ENCODE results near the gene PRKCZ. TPM values are rescaled to one million over a fixed set of nuclear protein-coding genes. Genes with fewer than 3 reads are reported as not detected.

PRKCZ gene
- total RNA-seq, 2 experiments from 2014 or later, result 6.8 to 7.0 TPM

DNA sequence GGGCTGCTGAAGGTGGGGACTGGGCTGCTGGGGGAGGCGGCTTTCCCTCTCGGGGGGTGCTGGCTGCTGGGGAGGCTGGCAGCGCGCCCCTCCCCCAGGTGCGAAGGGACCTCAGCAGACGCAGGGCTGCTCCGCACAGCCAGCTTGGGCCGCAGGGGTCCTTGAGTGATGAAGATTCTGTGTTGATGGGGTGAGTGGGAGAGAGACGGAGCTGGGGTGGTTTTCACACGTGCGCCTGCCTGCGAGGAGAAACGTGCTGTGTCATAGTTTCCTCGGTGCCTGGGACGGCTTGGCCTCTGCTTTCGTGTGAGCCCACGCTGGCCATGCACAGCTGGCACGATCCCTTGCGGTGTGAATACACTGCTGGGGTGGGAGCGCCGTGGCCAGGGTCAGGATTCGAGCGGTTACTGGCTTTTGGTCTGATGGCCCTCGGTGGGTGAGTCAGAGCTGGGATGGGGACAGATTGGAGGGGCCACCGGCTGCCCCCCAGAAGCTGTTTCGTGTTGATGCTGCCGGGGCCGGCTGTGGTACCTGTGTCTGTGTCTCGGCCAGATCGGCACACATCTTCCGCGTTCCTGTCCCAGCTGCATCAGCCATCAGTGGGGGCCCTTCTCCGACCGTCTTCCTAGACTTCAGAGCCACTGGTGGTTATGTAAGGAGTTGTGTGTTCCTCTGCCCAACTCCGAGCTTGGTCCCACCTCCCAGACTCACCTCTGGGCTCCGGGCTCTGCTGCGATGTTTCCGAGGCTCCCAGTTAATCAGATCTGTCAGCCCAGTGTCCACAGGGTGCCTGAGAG, 24.9 kb downstream of the PRKCZ start:
- Mint-ChIP-seq H3K9me3 (peaks cover 26% of the 10 kb centered on the region), H3K4me3 (no peak overlapping the region), H3K27me3 (ENCODE audit: low read depth) (no peaks in the 10 kb centered on the region), H3K27ac (no peak overlapping the region), H3K4me1 (ENCODE audit: low read depth) (peaks cover 3% of the 10 kb centered on the region), H3K36me3 (ENCODE audit: low read depth) (peaks cover 34% of the 10 kb centered on the region)
- intact Hi-C loops (cut with micrococcal nuclease), result no loop called here
- CTCF ChIA-PET, result no interaction called here
- no peak for DNase-seq

DNA sequence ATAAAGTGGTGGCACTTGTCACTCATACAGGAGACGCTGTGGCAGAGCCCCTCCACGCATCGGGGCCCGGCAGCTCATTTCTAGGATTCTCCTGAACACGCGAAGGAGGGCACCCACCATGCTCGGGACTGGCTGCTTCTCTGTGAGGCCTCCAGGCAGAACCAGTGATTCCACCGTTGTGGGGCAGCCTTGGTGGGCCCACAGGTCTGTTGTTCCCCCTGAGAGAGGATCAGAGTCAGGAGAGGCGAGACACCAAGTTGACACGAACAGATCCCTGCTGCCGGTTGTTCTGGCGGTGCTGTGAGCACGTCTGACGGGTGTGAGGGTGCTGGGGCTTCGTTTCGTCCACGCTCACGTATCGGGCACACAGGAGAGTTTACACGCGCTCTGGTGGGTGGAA, 26.6 kb downstream of the PRKCZ start:
- DNase-seq, result no peak
- Mint-ChIP-seq H3K36me3 (ENCODE audit: low read depth) (peaks cover 34% of the 10 kb centered on the region), H3K4me1 (ENCODE audit: low read depth) (peaks cover 3% of the 10 kb centered on the region), H3K9me3 (peaks cover 26% of the 10 kb centered on the region), H3K4me3 (no peak overlapping the region), H3K27me3 (ENCODE audit: low read depth) (no peaks in the 10 kb centered on the region), H3K27ac (no peak overlapping the region)
- CTCF ChIA-PET, result no interaction called here
- intact Hi-C loops (cut with micrococcal nuclease), result no loop called here

DNA sequence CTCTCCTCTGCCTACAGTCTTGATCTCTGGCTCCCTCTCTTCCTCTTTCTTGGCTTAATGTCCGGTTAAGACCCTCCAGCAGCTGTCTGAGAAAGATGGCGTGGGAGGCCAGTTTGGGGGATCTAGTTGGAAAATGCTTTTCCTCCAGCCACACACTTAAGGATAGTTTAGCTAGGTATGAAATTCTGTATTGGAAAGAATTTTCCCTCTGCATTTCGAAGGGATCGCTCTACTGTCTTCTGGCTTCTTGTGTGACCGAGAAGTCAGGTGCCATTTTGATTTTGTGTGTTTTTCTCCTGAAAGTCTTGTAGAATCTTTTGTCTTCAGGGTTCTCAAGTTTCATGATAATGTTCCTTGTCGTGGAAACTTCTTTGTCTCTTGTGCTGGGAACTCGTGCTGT, 28.0 kb downstream of the PRKCZ start:
- Mint-ChIP-seq H3K9me3 (peaks cover 26% of the 10 kb centered on the region), H3K27ac (no peak overlapping the region), H3K4me1 (ENCODE audit: low read depth) (no peaks in the 10 kb centered on the region), H3K4me3 (no peak overlapping the region), H3K27me3 (ENCODE audit: low read depth) (no peaks in the 10 kb centered on the region), H3K36me3 (ENCODE audit: low read depth) (peaks cover 34% of the 10 kb centered on the region)
- CTCF ChIA-PET, result interaction anchor here (1.1 to 1.4 kb wide), 2 partner anchors 8 to 14 kb away, joined by 3 to 6 read pairs; no protein-coding TSS in a partner anchor
- intact Hi-C loops (cut with micrococcal nuclease), result no loop called here
- DNase-seq, result no peak

DNA sequence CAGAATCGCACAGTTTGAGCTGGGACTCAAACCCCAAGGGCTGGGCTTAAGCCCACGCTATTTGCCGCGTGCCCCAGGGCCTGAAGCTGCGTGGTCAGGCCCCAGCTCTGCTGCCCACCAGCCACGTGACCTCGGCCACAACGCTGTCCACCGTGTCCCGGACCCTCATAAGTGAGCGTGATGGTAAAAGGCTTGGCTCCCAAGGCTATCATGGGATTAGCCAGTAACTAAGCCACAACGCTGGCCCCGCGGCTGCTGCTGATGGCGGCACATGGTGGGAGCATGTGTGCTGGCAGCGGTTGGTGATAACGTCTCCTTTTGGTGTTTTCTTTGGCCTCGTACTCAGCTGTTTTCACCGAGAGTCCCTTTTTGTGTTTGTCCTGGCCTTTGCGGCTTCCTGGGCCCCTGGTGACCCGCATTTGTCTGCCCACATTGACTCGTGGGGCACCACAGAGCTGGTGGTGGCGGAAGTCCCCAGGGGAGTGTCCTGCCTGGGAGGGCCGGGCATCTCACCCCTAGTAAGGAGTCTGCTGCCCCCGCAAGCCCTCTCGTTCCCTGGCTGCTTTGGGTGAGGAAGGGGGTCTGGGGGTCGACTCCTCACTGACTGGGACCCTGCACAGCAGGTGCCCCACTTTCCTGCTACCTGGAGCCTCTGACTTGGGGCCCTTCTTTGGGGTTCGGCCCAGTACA, 29.3 kb downstream of the PRKCZ start:
- H3K4me1 Mint-ChIP-seq (ENCODE audit: low read depth), result no peaks in the 10 kb centered on the region
- H3K36me3 Mint-ChIP-seq (ENCODE audit: low read depth), result peaks cover 34% of the 10 kb centered on the region
- DNase-seq, result no peak
- no peak overlapping the region for H3K4me3 Mint-ChIP-seq
- no peak overlapping the region for H3K27ac Mint-ChIP-seq
- CTCF ChIA-PET, result no interaction called here
- intact Hi-C loops (cut with micrococcal nuclease), result no loop called here
- no peaks in the 10 kb centered on the region for H3K27me3 Mint-ChIP-seq (ENCODE audit: low read depth)
- H3K9me3 Mint-ChIP-seq, result peaks cover 26% of the 10 kb centered on the region

DNA sequence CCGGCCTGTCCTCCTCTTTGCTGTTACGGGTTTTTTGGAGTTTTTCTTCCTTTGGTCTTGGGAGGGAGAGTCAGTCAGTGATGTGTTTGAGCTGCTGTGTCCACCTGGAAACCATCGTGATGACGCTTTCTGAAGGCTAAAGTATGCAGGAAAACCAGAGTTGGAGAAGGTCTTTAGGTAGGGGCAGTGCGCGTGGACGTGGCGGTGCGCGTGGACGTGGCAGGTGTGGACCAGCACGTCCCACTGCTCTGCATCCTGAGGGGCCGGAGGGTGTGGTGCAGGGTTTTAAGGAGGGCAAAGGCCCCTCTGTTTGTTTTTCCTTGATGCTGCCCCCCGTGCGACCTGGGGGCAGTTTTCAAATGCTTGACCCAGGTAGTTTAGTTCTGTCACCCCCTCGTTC, 29.9 kb downstream of the PRKCZ start:
- intact Hi-C loops (cut with micrococcal nuclease), result no loop called here
- Mint-ChIP-seq H3K36me3 (ENCODE audit: low read depth) (peaks cover 34% of the 10 kb centered on the region), H3K27me3 (ENCODE audit: low read depth) (no peaks in the 10 kb centered on the region), H3K4me1 (ENCODE audit: low read depth) (no peaks in the 10 kb centered on the region), H3K27ac (no peak overlapping the region), H3K4me3 (no peak overlapping the region), H3K9me3 (peaks cover 26% of the 10 kb centered on the region)
- DNase-seq, result no peak
- CTCF ChIA-PET, result no interaction called here

DNA sequence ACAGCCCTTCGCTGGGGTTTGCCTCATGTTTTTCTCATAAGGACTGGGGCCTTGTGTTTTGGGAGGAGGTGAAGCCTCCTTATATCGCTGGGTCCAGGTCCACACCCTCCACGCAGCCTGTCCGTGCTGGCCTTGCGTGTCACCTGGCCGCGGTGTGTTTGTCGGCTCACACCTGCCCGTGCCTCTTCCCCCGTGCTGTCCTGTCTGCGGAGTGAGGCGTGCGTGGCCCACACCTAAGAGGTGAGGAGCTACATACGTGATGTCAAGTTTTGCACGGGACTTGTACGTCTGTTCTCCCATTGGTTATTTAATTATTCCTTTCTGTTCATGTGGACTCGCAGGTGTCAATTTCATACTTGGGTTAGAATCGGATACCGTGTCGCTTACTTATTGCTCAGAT, 30.7 kb downstream of the PRKCZ start:
- intact Hi-C loops (cut with micrococcal nuclease), result no loop called here
- H3K27ac Mint-ChIP-seq, result no peak overlapping the region

DNA sequence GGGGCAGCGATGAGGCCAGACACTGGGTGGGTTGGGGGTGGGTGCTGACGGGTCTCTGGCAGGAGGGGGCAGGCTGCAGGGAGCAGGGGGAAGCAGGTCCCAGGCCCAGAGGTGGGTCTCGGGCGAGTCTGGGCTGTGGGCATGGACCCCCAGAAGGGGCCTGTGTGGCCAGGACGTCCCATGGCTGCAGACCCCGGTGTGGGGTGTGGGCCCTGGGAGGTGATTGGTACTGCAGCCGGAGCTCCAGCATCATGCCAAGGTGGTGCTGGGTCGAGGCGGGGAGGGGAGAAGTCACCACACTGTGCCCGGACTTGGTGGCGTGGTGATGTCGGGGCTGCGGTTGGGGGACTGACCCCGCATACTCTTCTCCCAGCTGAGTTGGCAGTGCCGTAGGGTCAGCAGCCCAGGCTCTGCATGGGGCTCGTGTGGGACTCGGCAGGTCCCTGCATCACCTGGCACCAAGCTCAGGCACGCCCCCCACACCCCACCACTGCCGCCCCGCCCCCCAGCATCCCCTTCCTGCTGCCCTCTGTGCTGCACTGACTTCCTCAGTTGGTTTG, 31.2 kb downstream of the PRKCZ start:
- Mint-ChIP-seq H3K27me3 (ENCODE audit: low read depth) (no peaks in the 10 kb centered on the region), H3K27ac (no peak overlapping the region), H3K9me3 (peaks cover 26% of the 10 kb centered on the region), H3K36me3 (ENCODE audit: low read depth) (peaks cover 28% of the 10 kb centered on the region), H3K4me3 (no peak overlapping the region), H3K4me1 (ENCODE audit: low read depth) (no peaks in the 10 kb centered on the region)
- intact Hi-C loops (cut with micrococcal nuclease), result no loop called here
- CTCF ChIA-PET, result no interaction called here
- no peak for DNase-seq

More for the DNA sequence above, 30.7 kb downstream of the PRKCZ start:
- Mint-ChIP-seq H3K4me3 (no peak overlapping the region), H3K9me3 (peaks cover 26% of the 10 kb centered on the region), H3K36me3 (ENCODE audit: low read depth) (peaks cover 29% of the 10 kb centered on the region), H3K27me3 (ENCODE audit: low read depth) (no peaks in the 10 kb centered on the region), H3K4me1 (ENCODE audit: low read depth) (no peaks in the 10 kb centered on the region)
- DNase-seq, result no peak
- CTCF ChIA-PET, result no interaction called here

DNA sequence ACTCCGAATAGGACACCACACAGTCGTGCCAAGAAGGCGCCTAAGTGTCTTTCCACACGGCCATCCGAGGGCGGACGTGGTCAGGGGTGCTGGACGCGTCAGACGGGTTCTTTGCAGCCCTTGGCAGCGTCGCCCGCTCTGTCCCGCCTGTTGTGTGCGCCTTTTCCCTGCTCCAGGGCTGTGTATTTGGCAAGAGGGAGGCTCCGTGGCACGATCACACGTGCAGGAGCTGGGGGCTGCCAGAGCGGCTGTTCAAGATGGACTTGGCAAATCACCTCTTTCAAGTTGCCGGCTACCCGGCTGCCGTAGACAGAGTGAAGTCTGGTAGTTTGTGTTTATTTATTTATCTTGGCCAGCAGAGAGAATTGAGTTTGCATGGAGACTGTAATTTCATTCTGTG, 31.9 kb downstream of the PRKCZ start:
- no peak overlapping the region for H3K4me3 Mint-ChIP-seq
- no peaks in the 10 kb centered on the region for H3K27me3 Mint-ChIP-seq (ENCODE audit: low read depth)
- DNase-seq, result no peak
- H3K9me3 Mint-ChIP-seq, result peaks cover 22% of the 10 kb centered on the region
- CTCF ChIA-PET, result no interaction called here
- intact Hi-C loops (cut with micrococcal nuclease), result no loop called here
- no peaks in the 10 kb centered on the region for H3K4me1 Mint-ChIP-seq (ENCODE audit: low read depth)
- H3K27ac Mint-ChIP-seq, result no peak overlapping the region
- peaks cover 23% of the 10 kb centered on the region for H3K36me3 Mint-ChIP-seq (ENCODE audit: low read depth)

DNA sequence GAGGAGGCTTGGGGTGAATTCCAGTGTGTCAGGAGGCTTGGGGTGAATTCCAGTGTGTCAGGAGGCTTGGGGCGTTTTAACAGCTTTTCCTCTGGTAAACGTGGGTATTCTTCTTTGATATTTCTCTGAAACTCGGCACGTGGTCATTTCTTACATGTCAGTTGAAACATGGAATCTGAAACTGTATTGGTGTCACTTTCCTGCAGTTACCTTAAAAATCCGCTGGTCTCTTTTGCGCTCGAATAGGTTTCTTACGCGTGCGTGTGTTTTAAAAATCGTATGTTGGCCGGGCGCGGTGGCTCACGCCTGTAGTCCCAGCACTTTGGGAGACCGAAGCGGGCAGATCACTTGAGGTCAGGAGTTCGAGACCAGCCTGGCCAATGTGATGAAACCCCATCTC, 33.5 kb downstream of the PRKCZ start:
- CTCF ChIA-PET, result interaction anchor here (0.6 to 1.3 kb wide), 3 partner anchors 14 to 123 kb away, joined by 3 read pairs; no protein-coding TSS in a partner anchor
- Mint-ChIP-seq H3K4me1 (ENCODE audit: low read depth) (no peaks in the 10 kb centered on the region), H3K4me3 (no peak overlapping the region), H3K27ac (no peak overlapping the region), H3K27me3 (ENCODE audit: low read depth) (no peaks in the 10 kb centered on the region), H3K9me3 (peaks cover 6% of the 10 kb centered on the region), H3K36me3 (ENCODE audit: low read depth) (peaks cover 7% of the 10 kb centered on the region)
- intact Hi-C loops (cut with micrococcal nuclease), result no loop called here
- no peak for DNase-seq

DNA sequence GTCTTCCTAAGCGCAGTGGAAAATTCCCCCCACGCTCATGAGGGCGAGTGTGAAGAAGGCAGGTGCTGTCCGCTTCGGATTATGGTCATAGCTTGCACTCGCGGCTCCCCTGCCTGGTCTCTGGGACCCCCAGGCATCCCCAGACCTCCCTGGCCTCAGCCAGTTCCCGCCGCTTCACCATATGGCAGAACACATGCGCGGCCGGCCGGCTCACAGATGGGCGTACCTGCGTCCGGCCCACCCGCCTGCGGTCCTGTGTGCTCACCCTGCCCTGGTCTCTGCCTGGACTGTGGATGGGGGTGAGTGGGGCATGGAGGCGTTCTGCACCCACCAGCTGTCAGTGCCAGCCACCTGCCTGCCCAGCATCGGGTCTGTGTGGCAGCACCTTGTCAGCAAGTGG, 34.1 kb downstream of the PRKCZ start:
- H3K36me3 Mint-ChIP-seq (ENCODE audit: low read depth), result peaks cover 3% of the 10 kb centered on the region
- H3K9me3 Mint-ChIP-seq, result peaks cover 2% of the 10 kb centered on the region
- CTCF ChIA-PET, result interaction anchor here (1.3 kb wide), 1 partner anchor 124 kb away, joined by 3 read pairs; no protein-coding TSS in a partner anchor

DNA sequence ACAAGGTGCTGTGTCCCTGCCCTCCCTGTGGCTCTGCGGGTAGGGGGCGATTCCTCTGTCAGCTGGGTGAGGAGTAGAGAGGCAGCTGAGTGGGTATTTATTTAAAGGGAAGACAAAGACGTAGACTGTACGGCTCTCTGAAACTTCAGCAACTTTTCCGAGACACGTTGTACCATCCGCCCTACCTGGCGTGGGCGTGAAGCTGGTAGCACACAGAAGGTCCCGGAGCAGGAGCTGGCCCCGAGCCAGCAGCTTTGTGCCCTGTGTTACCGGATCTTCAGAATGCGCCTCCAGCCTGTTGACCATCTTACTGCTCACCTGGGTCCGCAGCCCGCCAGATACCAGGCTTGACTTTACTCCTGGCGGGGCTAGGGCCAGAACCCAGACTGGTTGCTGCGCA, 34.9 kb downstream of the PRKCZ start:
- peaks cover 1% of the 10 kb centered on the region for H3K36me3 Mint-ChIP-seq (ENCODE audit: low read depth)
- H3K9me3 Mint-ChIP-seq, result no peaks in the 10 kb centered on the region
- no peaks in the 10 kb centered on the region for H3K27me3 Mint-ChIP-seq (ENCODE audit: low read depth)
- intact Hi-C loops (cut with micrococcal nuclease), result no loop called here
- no peak overlapping the region for H3K4me3 Mint-ChIP-seq
- H3K4me1 Mint-ChIP-seq (ENCODE audit: low read depth), result no peaks in the 10 kb centered on the region
- no peak for DNase-seq
- H3K27ac Mint-ChIP-seq, result no peak overlapping the region
- CTCF ChIA-PET, result interaction anchor here (1.3 kb wide), 1 partner anchor 125 kb away, joined by 3 read pairs; no protein-coding TSS in a partner anchor

More for the DNA sequence above, 34.1 kb downstream of the PRKCZ start:
- H3K27me3 Mint-ChIP-seq (ENCODE audit: low read depth), result no peaks in the 10 kb centered on the region
- no peak overlapping the region for H3K27ac Mint-ChIP-seq
- no peaks in the 10 kb centered on the region for H3K4me1 Mint-ChIP-seq (ENCODE audit: low read depth)
- DNase-seq, result no peak
- intact Hi-C loops (cut with micrococcal nuclease), result no loop called here
- no peak overlapping the region for H3K4me3 Mint-ChIP-seq

DNA sequence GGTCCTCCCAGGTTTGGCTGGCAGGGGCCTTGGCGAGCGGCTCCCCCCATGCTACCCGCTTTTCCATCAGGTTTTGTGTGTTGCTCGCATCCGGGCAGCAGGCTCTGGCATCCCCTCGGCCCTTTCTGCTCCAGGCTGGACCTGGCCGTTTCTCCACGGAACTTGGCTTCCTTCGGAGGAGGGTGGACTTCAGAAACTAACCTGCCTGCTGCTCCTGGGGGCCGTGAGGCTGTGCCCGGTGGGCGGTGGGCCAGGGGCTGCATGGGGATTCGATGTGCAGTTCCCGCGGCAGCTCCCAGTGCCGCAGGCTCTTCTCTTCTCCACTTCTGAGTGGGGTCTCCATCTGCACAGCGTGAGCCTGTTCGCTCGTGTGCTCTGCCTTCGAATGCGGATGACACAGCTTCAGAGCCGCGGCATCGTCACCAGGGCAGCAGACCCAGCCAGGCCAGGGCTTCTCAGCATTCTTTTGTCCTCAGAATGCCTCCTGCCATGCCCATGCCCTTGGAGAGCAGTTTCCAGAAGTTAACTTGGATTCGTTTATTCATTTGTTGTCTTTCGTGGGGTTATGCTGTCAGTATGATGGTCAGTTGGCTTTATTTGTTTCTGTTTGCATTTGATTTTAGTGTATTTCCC, 36.4 kb downstream of the PRKCZ start:
- intact Hi-C loops (cut with micrococcal nuclease), result no loop called here
- H3K4me1 Mint-ChIP-seq (ENCODE audit: low read depth), result peaks cover 2% of the 10 kb centered on the region
- H3K36me3 Mint-ChIP-seq (ENCODE audit: low read depth), result no peaks in the 10 kb centered on the region
- no peak for DNase-seq
- no peaks in the 10 kb centered on the region for H3K27me3 Mint-ChIP-seq (ENCODE audit: low read depth)
- CTCF ChIA-PET, result interaction anchor here (1.1 kb wide), 1 partner anchor 9 kb away, joined by 3 read pairs; no protein-coding TSS in a partner anchor
- no peaks in the 10 kb centered on the region for H3K9me3 Mint-ChIP-seq
- no peak overlapping the region for H3K4me3 Mint-ChIP-seq
- no peak overlapping the region for H3K27ac Mint-ChIP-seq

Measured in activated naive CD4-positive, alpha-beta T cell treated with anti-CD3 and anti-CD28 coated beads for 36 hours (primary cell).